Suprapubic skin (tissue), 4 donors: Measurements from ENCODE around the gene FES. TPM values are rescaled to one million over a fixed set of nuclear protein-coding genes. Genes with fewer than 3 reads are reported as not detected.

ENCODE experiments used
- DNase-seq, 2 donors: peaks; one replicate each; pipeline ENCODE4 v3.0.0-alpha.2; 2019; ENCODE audit warnings: low spot score in 2 of 2
- H3K27ac ChIP-seq: fragments of 200-600 bp; sonication (generic); one replicate; pipeline ENCODE4 v1.5.1; 2019
- H3K27me3 ChIP-seq: fragments of 200-600 bp; sonication (generic); one replicate; pipeline ENCODE4 v1.5.1; 2019
- H3K36me3 ChIP-seq: fragments of 200-600 bp; sonication (generic); one replicate; pipeline ENCODE4 v1.5.1; 2019
- H3K4me1 ChIP-seq: fragments of 200-600 bp; sonication (generic); one replicate; pipeline ENCODE4 v1.5.1; 2019
- H3K4me3 ChIP-seq: fragments of 200-600 bp; sonication (generic); one replicate; pipeline ENCODE4 v1.5.1; 2019; ENCODE audit warnings: mild to moderate bottlenecking
- H3K9me3 ChIP-seq: fragments of 200-600 bp; sonication (generic); one replicate; pipeline ENCODE4 v1.5.1; 2019
- EP300 ChIP-seq: sonication (generic); formaldehyde crosslinking; IDR thresholded peaks from one replicate; pipeline ENCODE4 v1.6.1; 2017; ENCODE audit warnings: antibody characterized with exemption
- POLR2A ChIP-seq, 2 donors: fragments of 450-650 bp; IDR thresholded peaks; one replicate each; pipeline ENCODE4 v1.6.1; 2017; ENCODE audit warnings: antibody characterized with exemption in 2 of 2, mild to moderate bottlenecking in 2 of 2, moderate library complexity in 2 of 2
- POLR2AphosphoS5 ChIP-seq, 3 donors: sonication (generic); formaldehyde crosslinking; IDR thresholded peaks; one replicate each; pipeline ENCODE4 v1.6.1; 2017; ENCODE audit warnings: antibody characterized with exemption in 3 of 3
- WGBS: methylation state at CpG from one replicate; pipeline ENCODE4 v1.1.5; 2018; 5-methylcytosine and 5-hydroxymethylcytosine counted together
- total RNA-seq, 4 donors: library from RNA; depleted of rRNA; stranded (reverse); fragments of >200 nt; gene quantifications; one replicate each; pipeline ENCODE4 v1.1.0, GENCODE V29; 2016
- TF ChIP-seq, protein P1 (sequence below), 2 donors: fragments of 200-600 bp in 1 of 2; fragments of 450-650 bp in 1 of 2; sonication (generic) in 1 of 2; IDR thresholded peaks; one replicate each; pipeline ENCODE4 v1.5.1; 2016 to 2019; ENCODE audit warnings: antibody characterized with exemption in 2 of 2, mild to moderate bottlenecking in 1 of 2, moderate library complexity in 1 of 2

The FES gene
- total RNA-seq, 4 donors from 2014 or later: 6.3 to 18.7 (median 11.8) TPM

GRCh38 chr15:90881978-90882721 is 2.2 kb upstream of the FES start:
- TF ChIP-seq EP300 (no peak), POLR2A (IDR thresholded peaks at IDR 0.05) (no peak), POLR2AphosphoS5 (IDR thresholded peaks at IDR 0.05) (no peak)
- TF ChIP-seq, protein P1, sequence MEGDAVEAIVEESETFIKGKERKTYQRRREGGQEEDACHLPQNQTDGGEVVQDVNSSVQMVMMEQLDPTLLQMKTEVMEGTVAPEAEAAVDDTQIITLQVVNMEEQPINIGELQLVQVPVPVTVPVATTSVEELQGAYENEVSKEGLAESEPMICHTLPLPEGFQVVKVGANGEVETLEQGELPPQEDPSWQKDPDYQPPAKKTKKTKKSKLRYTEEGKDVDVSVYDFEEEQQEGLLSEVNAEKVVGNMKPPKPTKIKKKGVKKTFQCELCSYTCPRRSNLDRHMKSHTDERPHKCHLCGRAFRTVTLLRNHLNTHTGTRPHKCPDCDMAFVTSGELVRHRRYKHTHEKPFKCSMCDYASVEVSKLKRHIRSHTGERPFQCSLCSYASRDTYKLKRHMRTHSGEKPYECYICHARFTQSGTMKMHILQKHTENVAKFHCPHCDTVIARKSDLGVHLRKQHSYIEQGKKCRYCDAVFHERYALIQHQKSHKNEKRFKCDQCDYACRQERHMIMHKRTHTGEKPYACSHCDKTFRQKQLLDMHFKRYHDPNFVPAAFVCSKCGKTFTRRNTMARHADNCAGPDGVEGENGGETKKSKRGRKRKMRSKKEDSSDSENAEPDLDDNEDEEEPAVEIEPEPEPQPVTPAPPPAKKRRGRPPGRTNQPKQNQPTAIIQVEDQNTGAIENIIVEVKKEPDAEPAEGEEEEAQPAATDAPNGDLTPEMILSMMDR (IDR thresholded peaks at IDR 0.05): no peak
- H3K27me3 ChIP-seq: no peaks in the 10 kb centered on the region
- DNase-seq: no peak
- no peak overlapping the region for H3K27ac ChIP-seq
- no peaks in the 10 kb centered on the region for H3K9me3 ChIP-seq
- H3K4me1 ChIP-seq: peaks cover 44% of the 10 kb centered on the region
- peaks cover 57% of the 10 kb centered on the region for H3K36me3 ChIP-seq
- 71% methylated on average over 13 of the region's 19 CpGs for WGBS
- H3K4me3 ChIP-seq: no peak overlapping the region

- DNase-seq: no peak
- Histone ChIP-seq H3K27me3 (no peaks in the 10 kb centered on the region), H3K4me1 (peaks cover 45% of the 10 kb centered on the region), H3K36me3 (peaks cover 53% of the 10 kb centered on the region), H3K4me3 (no peak overlapping the region), H3K27ac (peak overlapping the region; percentile 87), H3K9me3 (no peaks in the 10 kb centered on the region)
- WGBS: 61% methylated on average over 13 of the region's 13 CpGs
- TF ChIP-seq EP300 (no peak), POLR2A (IDR thresholded peaks at IDR 0.05) (no peak)
These were observed 1.4 kb upstream of the FES start for GRCh38 chr15:90882781-90883525.

DNA sequence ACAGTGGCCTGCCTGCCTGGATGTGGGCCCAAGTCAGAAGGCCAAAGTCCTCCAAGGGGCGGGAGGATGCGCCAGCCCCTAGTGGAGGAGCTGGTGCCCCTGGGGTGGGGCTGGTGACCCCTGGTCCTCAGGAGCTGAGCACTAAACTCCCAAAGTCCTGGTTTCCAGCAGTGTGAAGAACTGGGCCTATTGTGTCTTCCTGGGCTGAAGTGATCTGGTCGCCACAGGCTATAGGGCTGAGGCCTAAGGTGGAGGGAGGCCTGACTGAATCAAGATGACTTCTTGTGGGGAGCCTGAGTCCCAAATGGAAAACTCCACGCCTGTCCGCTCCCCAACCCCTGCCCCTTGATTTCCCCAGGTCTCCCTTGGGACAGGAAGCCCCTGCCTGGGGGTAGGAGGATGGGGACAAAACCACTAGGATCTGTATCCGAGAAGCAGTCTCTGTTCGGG is 753 bp upstream of the FES start:
- 57% methylated on average over 7 of the region's 7 CpGs for WGBS
- H3K27ac ChIP-seq: peak overlapping the region; percentile 87
- H3K9me3 ChIP-seq: no peaks in the 10 kb centered on the region
- peak overlapping the region; percentile 58 for H3K4me3 ChIP-seq
- H3K36me3 ChIP-seq: peaks cover 47% of the 10 kb centered on the region
- DNase-seq: no peak
- TF ChIP-seq EP300: no peak
- no peak for TF ChIP-seq POLR2A (IDR thresholded peaks at IDR 0.05)
- H3K27me3 ChIP-seq: no peaks in the 10 kb centered on the region
- peaks cover 45% of the 10 kb centered on the region for H3K4me1 ChIP-seq

- Histone ChIP-seq H3K4me3 (peak overlapping the region; percentile 58), H3K4me1 (peaks cover 45% of the 10 kb centered on the region), H3K36me3 (peaks cover 37% of the 10 kb centered on the region), H3K27me3 (no peaks in the 10 kb centered on the region), H3K27ac (peak overlapping the region; percentile 87), H3K9me3 (no peaks in the 10 kb centered on the region)
- DNase-seq: peak in 1 of 2 donors; percentile 74
- WGBS: 51% methylated on average over 10 of the region's 16 CpGs
- no peak for TF ChIP-seq EP300
- TF ChIP-seq, protein P1 (IDR thresholded peaks at IDR 0.05): no peak
- no peak for TF ChIP-seq POLR2AphosphoS5 (IDR thresholded peaks at IDR 0.05)
- TF ChIP-seq POLR2A (IDR thresholded peaks at IDR 0.05): no peak
These were observed 571 bp downstream of the FES start for GRCh38 chr15:90884719-90885431.

DNA sequence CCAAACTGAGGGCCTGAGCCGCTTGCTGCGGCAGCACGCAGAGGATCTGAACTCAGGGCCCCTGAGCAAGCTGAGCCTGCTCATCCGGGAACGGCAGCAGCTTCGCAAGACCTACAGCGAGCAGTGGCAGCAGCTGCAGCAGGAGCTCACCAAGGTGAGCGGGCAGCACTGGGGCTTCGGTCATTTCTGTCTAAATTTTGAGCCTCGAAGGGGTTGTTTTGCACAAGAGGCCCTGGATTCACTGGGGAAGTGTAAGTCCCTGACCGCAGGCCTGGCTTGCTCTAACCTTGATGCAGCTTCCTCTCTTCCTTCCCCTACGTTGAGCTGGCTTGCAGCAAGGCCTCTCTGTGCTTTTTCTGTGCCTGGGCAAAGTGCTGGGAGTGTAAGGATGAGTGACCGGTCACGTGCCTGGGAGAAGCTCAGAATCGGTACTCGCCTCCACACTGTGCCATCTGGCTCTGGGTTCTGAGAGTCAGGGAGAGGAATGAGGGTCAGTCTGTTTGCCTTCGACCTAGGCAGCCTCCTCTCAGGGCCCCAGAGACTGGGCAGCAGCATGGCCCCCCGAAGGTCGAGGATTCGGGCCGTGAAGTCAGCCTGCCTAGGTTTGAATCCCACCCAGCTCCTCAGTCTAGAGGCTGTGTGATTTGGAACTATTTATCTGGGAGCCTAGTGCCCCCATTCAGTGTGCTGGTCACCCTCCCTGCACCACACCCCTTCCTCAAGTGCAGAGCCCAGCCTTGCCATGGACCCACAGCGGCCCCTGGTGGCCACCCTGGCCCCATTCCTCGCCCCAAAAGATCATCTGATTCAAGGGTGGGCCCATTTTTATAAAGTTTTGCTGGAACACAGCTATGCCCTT is 1.4 kb downstream of the FES start:
- H3K4me3 ChIP-seq: peak overlapping the region; percentile 58
- H3K36me3 ChIP-seq: peaks cover 37% of the 10 kb centered on the region
- DNase-seq: peak; percentile 88 to 91
- H3K27ac ChIP-seq: peak overlapping the region; percentile 87
- no peaks in the 10 kb centered on the region for H3K27me3 ChIP-seq
- no peak for TF ChIP-seq POLR2AphosphoS5 (IDR thresholded peaks at IDR 0.05)
- TF ChIP-seq, protein P1 (IDR thresholded peaks at IDR 0.05): peak; percentile 94 to 97
- WGBS: 55% methylated on average over 17 of the region's 23 CpGs
- no peaks in the 10 kb centered on the region for H3K9me3 ChIP-seq
- H3K4me1 ChIP-seq: peaks cover 45% of the 10 kb centered on the region
